Neural crest cell (in vitro differentiated cells): ENCODE results near the gene ZC3H4. TPM values are rescaled to one million over a fixed set of nuclear protein-coding genes. Genes with fewer than 3 reads are reported as not detected.

Source experiments
- DNase-seq: peaks from one replicate; pipeline ENCODE4 v3.0.0; 2021; ENCODE audit warnings: low read depth, mixed read lengths, low spot score
- H3K27ac Mint-ChIP-seq: one replicate; pipeline ENCODE4 v1.8.0; 2021; ENCODE audit warnings: mild to moderate bottlenecking, mixed read lengths; ENCODE audit not compliant: unreplicated experiment
- H3K27me3 Mint-ChIP-seq: 2 replicates; pipeline ENCODE4 v1.8.0; 2021; ENCODE audit warnings: low read depth, mild to moderate bottlenecking, mixed read lengths
- H3K36me3 Mint-ChIP-seq: 2 replicates; pipeline ENCODE4 v1.8.0; 2021; ENCODE audit warnings: low read depth, mild to moderate bottlenecking, mixed read lengths
- H3K4me1 Mint-ChIP-seq: 2 replicates; pipeline ENCODE4 v1.8.0; 2021; ENCODE audit warnings: mixed read lengths
- H3K4me3 Mint-ChIP-seq: one replicate; pipeline ENCODE4 v1.8.0; 2021; ENCODE audit warnings: mild to moderate bottlenecking, mixed read lengths
- H3K9me3 Mint-ChIP-seq: 2 replicates; pipeline ENCODE4 v1.8.0; 2021; ENCODE audit warnings: mixed read lengths
- CTCF ChIP-seq: fragments of 200-600 bp; sonication (generic); conservative IDR thresholded peaks from 2 replicates; pipeline ENCODE4 v1.5.0; 2021; ENCODE audit warnings: antibody characterized with exemption, mild to moderate bottlenecking
- total RNA-seq: library from RNA; stranded (reverse); gene quantifications from 2 replicates; pipeline ENCODE4 v1.2.1, GENCODE V29; 2021

ZC3H4 gene
- total RNA-seq, 1 donor from 2014 or later, result 104 TPM

DNA sequence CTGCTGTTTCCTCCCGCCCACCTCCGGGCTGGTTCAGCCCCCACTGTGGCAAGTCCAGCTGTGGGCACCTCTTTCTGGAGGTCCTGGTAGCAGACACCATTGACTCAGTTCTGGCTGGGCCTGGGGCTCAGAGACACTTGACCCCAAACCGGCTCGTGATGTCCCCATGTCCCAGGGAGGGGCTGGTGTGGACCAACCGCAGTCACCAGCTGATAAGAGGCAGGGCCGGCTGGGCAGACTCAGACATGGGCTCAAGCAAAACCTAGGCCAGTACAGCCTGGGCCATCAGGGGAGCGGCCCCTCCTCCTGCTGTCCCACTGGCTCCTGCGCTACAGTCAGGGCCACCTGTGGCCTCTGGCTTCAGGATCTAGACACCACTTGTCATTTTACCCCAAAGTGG lies 45.3 kb downstream of the ZC3H4 start:
- Mint-ChIP-seq H3K36me3 (peaks cover 5% of the 10 kb centered on the region), H3K4me3 (no peak overlapping the region), H3K4me1 (peaks cover 6% of the 10 kb centered on the region), H3K9me3 (no peaks in the 10 kb centered on the region), H3K27me3 (no peaks in the 10 kb centered on the region), H3K27ac (no peak overlapping the region)
- no peak for DNase-seq
- no peak for TF ChIP-seq CTCF

DNA sequence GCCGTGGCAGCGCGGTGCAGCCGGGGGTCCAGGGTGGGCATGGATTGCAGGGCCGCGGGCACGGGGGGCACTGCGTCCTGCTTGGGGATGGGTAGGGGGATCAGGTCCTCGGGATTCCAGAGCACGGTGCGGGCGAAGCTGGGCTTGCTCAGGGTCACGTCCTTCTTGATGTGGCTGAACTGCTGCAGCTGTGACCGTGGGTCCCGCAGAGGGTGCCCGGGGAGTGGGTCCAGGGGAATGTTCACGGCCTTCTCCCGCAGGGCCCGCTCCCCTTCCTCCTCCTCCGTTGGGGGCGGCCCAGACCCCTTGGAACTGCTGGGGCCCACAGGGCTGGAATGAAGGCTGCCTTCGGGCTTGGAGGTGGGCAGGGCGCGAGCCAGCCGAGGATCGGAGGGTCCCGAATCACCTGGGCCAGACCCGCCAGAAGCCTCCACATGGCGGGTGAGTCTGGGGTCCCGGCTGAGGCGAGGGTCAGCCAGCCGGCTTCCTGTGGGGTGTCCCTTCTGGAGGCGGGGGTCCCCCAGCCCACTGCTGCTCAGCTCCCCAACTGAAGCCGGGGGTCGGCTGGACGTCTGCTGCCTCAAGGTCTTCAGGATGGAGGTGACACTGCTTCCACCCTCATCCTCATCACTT lies 46.2 kb downstream of the ZC3H4 start:
- H3K36me3 Mint-ChIP-seq, result peaks cover 5% of the 10 kb centered on the region
- no peaks in the 10 kb centered on the region for H3K27me3 Mint-ChIP-seq
- H3K27ac Mint-ChIP-seq, result no peak overlapping the region
- H3K4me1 Mint-ChIP-seq, result peaks cover 6% of the 10 kb centered on the region
- no peak for TF ChIP-seq CTCF
- DNase-seq, result no peak
- H3K4me3 Mint-ChIP-seq, result no peak overlapping the region
- no peaks in the 10 kb centered on the region for H3K9me3 Mint-ChIP-seq

DNA sequence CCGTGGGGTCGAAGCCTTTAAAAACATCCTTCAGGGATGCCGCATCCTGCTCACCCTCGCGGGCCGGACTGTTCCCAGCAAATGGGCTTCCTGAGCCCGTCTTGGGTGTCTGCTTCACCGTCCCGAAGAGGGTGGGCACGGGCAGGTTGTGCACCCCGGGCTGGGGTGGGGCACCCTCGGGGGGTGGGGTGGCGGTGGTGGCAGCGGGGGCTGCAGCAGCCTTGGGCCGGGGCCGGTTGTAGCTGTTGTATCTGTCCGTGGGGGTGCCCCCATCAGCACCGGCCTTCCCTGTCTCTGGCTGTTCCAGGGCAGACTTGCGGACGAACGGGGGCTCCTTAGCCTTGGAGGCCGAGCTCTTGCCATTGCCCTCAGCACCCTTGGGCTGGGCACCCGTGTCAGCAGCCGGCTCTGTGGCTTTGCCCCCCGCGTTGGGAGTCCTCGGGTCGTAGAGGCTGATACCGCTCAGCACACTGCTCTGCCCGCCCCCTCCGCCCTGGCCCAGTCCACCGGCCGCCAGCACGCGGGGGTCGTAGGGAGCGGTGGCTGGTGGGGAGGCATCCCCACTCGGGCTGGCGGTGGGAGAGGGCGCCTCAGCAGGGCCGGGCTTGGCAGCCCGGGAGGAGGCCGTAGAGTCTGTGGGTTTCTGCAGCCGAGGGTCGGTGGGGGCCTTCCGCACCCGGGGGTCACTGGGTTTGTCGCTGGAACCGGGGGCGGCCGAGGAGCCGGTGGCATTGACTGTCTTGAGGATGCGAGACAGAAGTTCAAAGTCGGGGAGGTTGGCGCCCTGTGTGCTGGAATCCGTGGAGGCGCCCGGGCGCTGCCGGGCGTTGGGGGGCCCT lies 47.0 kb downstream of the ZC3H4 start:
- H3K36me3 Mint-ChIP-seq, result peaks cover 5% of the 10 kb centered on the region
- H3K9me3 Mint-ChIP-seq, result no peaks in the 10 kb centered on the region
- no peak for DNase-seq
- H3K4me3 Mint-ChIP-seq, result no peak overlapping the region
- no peak overlapping the region for H3K27ac Mint-ChIP-seq
- peaks cover 6% of the 10 kb centered on the region for H3K4me1 Mint-ChIP-seq
- no peak for TF ChIP-seq CTCF
- H3K27me3 Mint-ChIP-seq, result no peaks in the 10 kb centered on the region

GRCh38 chr19:47065242-47065641 lies 48.3 kb downstream of the ZC3H4 start:
- no peaks in the 10 kb centered on the region for H3K27me3 Mint-ChIP-seq
- peaks cover 2% of the 10 kb centered on the region for H3K36me3 Mint-ChIP-seq
- no peaks in the 10 kb centered on the region for H3K9me3 Mint-ChIP-seq
- no peak for TF ChIP-seq CTCF
- no peak overlapping the region for H3K4me3 Mint-ChIP-seq
- DNase-seq, result no peak
- no peak overlapping the region for H3K27ac Mint-ChIP-seq
- H3K4me1 Mint-ChIP-seq, result peaks cover 6% of the 10 kb centered on the region

DNA sequence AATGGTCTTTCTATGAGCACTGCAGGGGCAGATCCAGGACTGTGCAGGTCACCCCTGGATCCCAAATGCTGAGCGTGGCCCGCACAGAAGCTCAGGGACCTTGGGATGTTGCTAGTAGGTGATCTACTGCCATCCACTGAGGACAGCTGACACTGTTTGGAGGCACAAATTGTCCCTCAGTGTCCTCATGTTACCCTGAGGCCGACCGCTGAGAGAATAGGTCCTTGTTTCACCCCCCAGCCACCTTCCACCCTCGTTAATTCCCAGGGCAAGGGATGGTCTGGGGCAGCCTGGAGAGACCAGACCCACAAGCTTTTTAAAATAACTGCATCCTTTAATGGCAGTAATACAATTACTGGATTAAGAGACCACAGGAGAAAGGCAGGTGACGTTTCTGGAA lies 49.7 kb downstream of the ZC3H4 start:
- no peaks in the 10 kb centered on the region for H3K9me3 Mint-ChIP-seq
- no peak overlapping the region for H3K27ac Mint-ChIP-seq
- no peaks in the 10 kb centered on the region for H3K27me3 Mint-ChIP-seq
- no peak for TF ChIP-seq CTCF
- peaks cover 6% of the 10 kb centered on the region for H3K4me1 Mint-ChIP-seq
- DNase-seq, result no peak
- H3K36me3 Mint-ChIP-seq, result no peaks in the 10 kb centered on the region
- H3K4me3 Mint-ChIP-seq, result no peak overlapping the region
